MCF 10A (cell line): ENCODE measurements around the gene PPP2R5E. TPM values are rescaled to one million over a fixed set of nuclear protein-coding genes. Genes with fewer than 3 reads are reported as not detected.

Experiments used
- BruUV-seq: library from RNA; stranded (reverse); fragments of 400-500 nt; replicated peaks from 2 replicates; lab custom pipeline; 2021; lab: Mats Ljungman, UMichigan
- CTCF ChIA-PET: fragments of 300-600 bp; sonication (Branson Sonifier 250); formaldehyde crosslinking; extraction: SDS; loops from one replicate; lab custom pipeline; 2021; ENCODE audit warnings: antibody characterized with exemption, inconsistent platforms; lab: Yijun Ruan, JAX
- POLR2A ChIA-PET: fragments of 300-600, 350-650 bp; sonication (Branson Sonifier 250); formaldehyde crosslinking; extraction: SDS; loops from one replicate; lab custom pipeline; 2020; ENCODE audit warnings: antibody characterized with exemption, inconsistent platforms; lab: Yijun Ruan, JAX
- DNase-seq: peaks from one replicate; pipeline ENCODE4 v3.0.0-alpha.2; 2018; ENCODE audit not compliant: unreplicated experiment
- H3K27ac Mint-ChIP-seq: one replicate; pipeline ENCODE4 v1.8.0; 2022; ENCODE audit warnings: mild to moderate bottlenecking, low read depth, mixed read lengths; ENCODE audit not compliant: unreplicated experiment
- H3K27me3 Mint-ChIP-seq: one replicate; pipeline ENCODE4 v1.8.0; 2022; ENCODE audit warnings: mixed read lengths; ENCODE audit not compliant: insufficient read depth, unreplicated experiment
- H3K36me3 Mint-ChIP-seq: one replicate; pipeline ENCODE4 v1.8.0; 2022; ENCODE audit warnings: mild to moderate bottlenecking, moderate library complexity, mixed read lengths; ENCODE audit not compliant: insufficient read depth, unreplicated experiment
- H3K4me1 Mint-ChIP-seq: one replicate; pipeline ENCODE4 v1.8.0; 2022; ENCODE audit warnings: mixed read lengths; ENCODE audit not compliant: insufficient read depth, unreplicated experiment
- H3K4me3 Mint-ChIP-seq: one replicate; pipeline ENCODE4 v1.8.0; 2022; ENCODE audit warnings: mild to moderate bottlenecking, moderate library complexity, mixed read lengths; ENCODE audit not compliant: unreplicated experiment
- H3K9me3 Mint-ChIP-seq: one replicate; pipeline ENCODE4 v1.8.0; 2022; ENCODE audit warnings: mixed read lengths; ENCODE audit not compliant: unreplicated experiment
- CTCF ChIP-seq: fragments of 200-600 bp; IDR thresholded peaks from one replicate; pipeline ENCODE4 v1.8.0; 2022; ENCODE audit warnings: antibody characterized with exemption, mild to moderate bottlenecking; ENCODE audit not compliant: unreplicated experiment
- intact Hi-C: fragments of 100-400 bp; cut with micrococcal nuclease; formaldehyde crosslinking; loops from 2 replicates; pipeline ENCODE4 v1.14.1; 2022
- total RNA-seq: library from RNA; stranded (reverse); gene quantifications from 2 replicates; pipeline ENCODE4 v1.2.3, GENCODE V29; 2022

The PPP2R5E gene
- total RNA-seq, 1 experiment from 2014 or later, result 49.7 TPM

- no peak overlapping the region for H3K4me3 Mint-ChIP-seq
- no peaks in the 10 kb centered on the region for H3K9me3 Mint-ChIP-seq
- peaks cover 5% of the 10 kb centered on the region for H3K4me1 Mint-ChIP-seq
- TF ChIP-seq CTCF, result no peak
- CTCF ChIA-PET, result interaction anchor here (2.0 kb wide), 1 partner anchor 13 kb away, joined by 10 read pairs; no protein-coding TSS in a partner anchor
- intact Hi-C loops, result no loop called here
- POLR2A ChIA-PET, result interaction anchor here (0.7 kb wide), 1 partner anchor 142 kb away, joined by 3 read pairs; the partner anchor contains the start of gene PPP2R5E
- BruUV-seq, result no TSS peak
- no peak overlapping the region for H3K27ac Mint-ChIP-seq
- peaks cover 7% of the 10 kb centered on the region for H3K36me3 Mint-ChIP-seq
- no peak for DNase-seq
- H3K27me3 Mint-ChIP-seq, result no peaks in the 10 kb centered on the region
These were observed 141.5 kb downstream of the PPP2R5E start for GRCh38 chr14:63401646-63402045.

- BruUV-seq, result no TSS peak
- peaks cover 5% of the 10 kb centered on the region for H3K4me1 Mint-ChIP-seq
- TF ChIP-seq CTCF, result no peak
- H3K9me3 Mint-ChIP-seq, result no peaks in the 10 kb centered on the region
- H3K4me3 Mint-ChIP-seq, result no peak overlapping the region
- no peak overlapping the region for H3K27ac Mint-ChIP-seq
- ChIA-PET CTCF (no interaction called here), POLR2A (interaction anchor here (0.6 to 1.3 kb wide), 2 partner anchors 40 to 153 kb away, joined by 3 to 5 read pairs; no protein-coding TSS in a partner anchor)
- intact Hi-C loops, result no loop called here
- DNase-seq, result no peak
- peaks cover 14% of the 10 kb centered on the region for H3K36me3 Mint-ChIP-seq
- H3K27me3 Mint-ChIP-seq, result no peaks in the 10 kb centered on the region
These were observed 144.2 kb downstream of the PPP2R5E start for GRCh38 chr14:63398952-63399351.

GRCh38 chr14:63394841-63395240 lies 148.3 kb downstream of the PPP2R5E start:
- Mint-ChIP-seq H3K4me3 (no peak overlapping the region), H3K27me3 (no peaks in the 10 kb centered on the region), H3K4me1 (no peaks in the 10 kb centered on the region), H3K9me3 (no peaks in the 10 kb centered on the region), H3K36me3 (peaks cover 36% of the 10 kb centered on the region), H3K27ac (no peak overlapping the region)
- TSS peak; percentile 12 for BruUV-seq
- ChIA-PET CTCF (interaction anchor here (0.7 to 1.4 kb wide), 2 partner anchors 27 to 44 kb away, joined by 3 read pairs; no protein-coding TSS in a partner anchor), POLR2A (interaction anchor here (0.6 kb wide), 2 partner anchors 21 to 37 kb away, joined by 3 to 4 read pairs; no protein-coding TSS in a partner anchor)
- no peak for TF ChIP-seq CTCF
- intact Hi-C loops, result no loop called here
- DNase-seq, result no peak

GRCh38 chr14:63394432-63394831 lies 148.7 kb downstream of the PPP2R5E start:
- no peak overlapping the region for H3K27ac Mint-ChIP-seq
- POLR2A ChIA-PET, result interaction anchor here (0.6 kb wide), 1 partner anchor 37 kb away, joined by 4 read pairs; no protein-coding TSS in a partner anchor
- TF ChIP-seq CTCF, result no peak
- no TSS peak for BruUV-seq
- H3K9me3 Mint-ChIP-seq, result no peaks in the 10 kb centered on the region
- H3K36me3 Mint-ChIP-seq, result peaks cover 40% of the 10 kb centered on the region
- H3K27me3 Mint-ChIP-seq, result no peaks in the 10 kb centered on the region
- intact Hi-C loops, result no loop called here
- no peak for DNase-seq
- CTCF ChIA-PET, result interaction anchor here (0.7 to 1.4 kb wide), 3 partner anchors 27 to 122 kb away, joined by 3 to 5 read pairs (median 3); no protein-coding TSS in a partner anchor
- no peaks in the 10 kb centered on the region for H3K4me1 Mint-ChIP-seq
- no peak overlapping the region for H3K4me3 Mint-ChIP-seq
